GM12878 (cell line): ENCODE measurements around the gene KCNJ14. TPM values are rescaled to one million over a fixed set of nuclear protein-coding genes. Genes with fewer than 3 reads are reported as not detected.

Source experiments
- ATAC-seq: fragments of 200-7000 bp; cut with Tn5 transposase; 3 replicates; pipeline ENCODE4 v1.9.1; 2020; ENCODE audit warnings: mild to moderate bottlenecking, moderate library complexity
- BruUV-seq: library from RNA; stranded (reverse); fragments of 400-500 nt; replicated peaks from 2 replicates; lab custom pipeline; 2021; lab: Mats Ljungman, UMichigan
- CTCF ChIA-PET: fragments of 300-600 bp; sonication (Branson Sonifier 250); formaldehyde crosslinking; extraction: SDS; loops from one replicate; lab custom pipeline; 2021; ENCODE audit warnings: inconsistent platforms; lab: Yijun Ruan, JAX
- POLR2A ChIA-PET: fragments of 350-600 bp; formaldehyde crosslinking; extraction: SDS; loops from one replicate; lab custom pipeline; 2021; ENCODE audit warnings: inconsistent platforms; lab: Charles Lee
- RAD21 ChIA-PET: fragments of 300-600 bp; sonication (Branson Sonifier 250); formaldehyde crosslinking; loops from one replicate; lab custom pipeline; 2023; ENCODE audit warnings: antibody characterized with exemption; ENCODE audit not compliant: unreplicated experiment; lab: Charles Lee
- SMC1A ChIA-PET: fragments of 300-600 bp; sonication (Branson Sonifier 250); formaldehyde crosslinking; loops from one replicate; lab custom pipeline; 2023; ENCODE audit not compliant: unreplicated experiment, uncharacterized antibody; lab: Charles Lee
- DNase-seq: peaks from one replicate; pipeline ENCODE4 v3.0.0-alpha.2; 2011; ENCODE audit warnings: low read depth, low spot score
- FAIRE-seq: peaks from 3 replicates; lab custom pipeline; 2011; peaks lifted over from hg19 to GRCh38; lab: Jason Lieb, UNC
- H2AFZ ChIP-seq: 2 replicates; pipeline ENCODE4 v1.6.0; 2011; ENCODE audit warnings: low read depth, low read length, control low read depth; ENCODE audit not compliant: control insufficient read depth
- H3K27ac ChIP-seq: 2 replicates; pipeline ENCODE4 v1.5.1; 2011; ENCODE audit warnings: control low read depth; ENCODE audit not compliant: control insufficient read depth, insufficient read depth
- H3K27me3 ChIP-seq, 2 experiments: replicated peaks in 1 of 2; 2 replicates each; pipeline versions ENCODE4 v1.6.0 to v1.6.1; 2011; ENCODE audit warnings: low read length in 1 of 2; ENCODE audit not compliant: control insufficient read depth in 2 of 2, insufficient read depth in 2 of 2
- H3K36me3 ChIP-seq, 2 experiments: 2 replicates each; pipeline ENCODE4 v1.5.1; 2011; ENCODE audit warnings: low read length in 1 of 2; ENCODE audit not compliant: control insufficient read depth in 2 of 2, insufficient read depth in 2 of 2
- H3K4me1 ChIP-seq: 2 replicates; pipeline ENCODE4 v1.6.1; 2011; ENCODE audit warnings: mild to moderate bottlenecking, low read length, moderate library complexity, mixed read lengths; ENCODE audit not compliant: control insufficient read depth, insufficient read depth
- H3K4me2 ChIP-seq: 2 replicates; pipeline ENCODE4 v1.6.0; 2011; ENCODE audit warnings: control low read depth; ENCODE audit not compliant: control insufficient read depth, insufficient read depth
- H3K4me3 ChIP-seq: fragments of 200-600 bp; sonication (generic); 2 replicates; pipeline ENCODE4 v1.5.1; 2016
- H3K79me2 ChIP-seq: 2 replicates; pipeline ENCODE4 v1.6.0; 2011; ENCODE audit warnings: low read length; ENCODE audit not compliant: control insufficient read depth, insufficient read depth
- H3K9ac ChIP-seq: 2 replicates; pipeline ENCODE4 v1.8.0; 2011; ENCODE audit warnings: low read length, control low read depth, mixed read lengths; ENCODE audit not compliant: control insufficient read depth, insufficient read depth
- H3K9me3 ChIP-seq: replicated peaks from 3 replicates; pipeline ENCODE4 v1.5.1; 2011; ENCODE audit warnings: mild to moderate bottlenecking, low read length; ENCODE audit not compliant: control insufficient read depth, insufficient read depth
- H4K20me1 ChIP-seq: 2 replicates; pipeline ENCODE4 v1.6.0; 2011; ENCODE audit not compliant: control insufficient read depth, insufficient read depth
- ATF3 ChIP-seq: IDR thresholded peaks from 2 replicates; pipeline ENCODE4 v1.6.1; 2011; ENCODE audit warnings: low read depth, mild to moderate bottlenecking, low read length, moderate library complexity, borderline replicate concordance; ENCODE audit errors: extremely low read depth
- CBX3 ChIP-seq: fragments of 200-600 bp; sonication (generic); IDR thresholded peaks from 2 replicates; pipeline ENCODE4 v1.6.1; 2016; ENCODE audit warnings: low read depth, borderline replicate concordance
- CEBPZ ChIP-seq: fragments of 150-350 bp; IDR thresholded peaks from 2 replicates; pipeline ENCODE4 v1.6.1; 2016; ENCODE audit warnings: low read depth, low read length
- CUX1 ChIP-seq: IDR thresholded peaks from 2 replicates; pipeline ENCODE4 v1.6.1; 2012; ENCODE audit warnings: improper control_type of control experiment, low read depth, low read length; ENCODE audit not compliant: insufficient replicate concordance
- E4F1 ChIP-seq: fragments of 450-650 bp; IDR thresholded peaks from 2 replicates; pipeline ENCODE4 v1.6.1; 2018; ENCODE audit warnings: borderline replicate concordance, mild to moderate bottlenecking; ENCODE audit not compliant: partially characterized antibody
- NFXL1 ChIP-seq: fragments of 450-650 bp; IDR thresholded peaks from 2 replicates; pipeline ENCODE4 v1.6.1; 2017; ENCODE audit warnings: antibody characterized with exemption, mild to moderate bottlenecking, borderline replicate concordance
- RAD51 ChIP-seq: fragments of 450-650 bp; IDR thresholded peaks from 2 replicates; pipeline ENCODE4 v1.6.1; 2016; ENCODE audit warnings: moderate library complexity, mild to moderate bottlenecking, inconsistent platforms
- WGBS: methylation state at CpG from one replicate; pipeline ENCODE4 v1.1.6; 2016; ENCODE audit warnings: low lambda C conversion rate; ENCODE audit not compliant: insufficient replicate concordance, insufficient coverage; ENCODE audit errors: missing lambda C conversion rate; 5-methylcytosine and 5-hydroxymethylcytosine counted together
- in situ Hi-C: fragments of 300-500 bp; cut with MboI; formaldehyde crosslinking; loops from 9 replicates; pipeline ENCODE4 v1.14.3; 2018; ENCODE audit warnings: mixed read lengths
- intact Hi-C: fragments of 100-400 bp; cut with micrococcal nuclease; formaldehyde crosslinking; loops from one replicate; pipeline ENCODE4 v1.14.2; 2022; ENCODE audit not compliant: unreplicated experiment
- polyA plus RNA-seq, 11 experiments: library from polyadenylated mRNA; depleted of rRNA in 4 of 11; unstranded in 6 of 11; stranded (reverse) in 5 of 11; fragments of >200 nt; fragmentation: Nextera tagmentation in 4 of 11; fragmentation: Illumina TruSeq in 1 of 11; extraction: Ambion mirVana in 4 of 11; extraction: Trizol in 1 of 11; gene quantifications; 1 replicate in 1 of 11; 2 replicates in 10 of 11; pipeline versions ENCODE4 v1.2.1 to v1.2.3, GENCODE V29; 2011 to 2016; ENCODE audit warnings: inconsistent platforms in 2 of 11, missing spikeins in 2 of 11, low read depth in 1 of 11
- total RNA-seq, 4 experiments: library from RNA; depleted of rRNA in 3 of 4; stranded (reverse); fragments of >200 nt in 3 of 4; fragmentation: Illumina TruSeq in 1 of 4; extraction: Trizol in 1 of 4; gene quantifications; 2 replicates each; pipeline versions ENCODE4 v1.2.1 to v1.2.3, GENCODE V29; 2013 to 2021

The KCNJ14 gene
- total and polyA plus RNA-seq, 10 of the 15 experiments (the other 5 are each of a cell fraction or from before 2014, with no cell fraction given) = 0.24 to 1.4 (median 0.42) TPM

GRCh38 chr19:48508729-48509411 lies 53.5 kb downstream of the KCNJ14 start (continued):
- TF ChIP-seq E4F1 (no peak), ATF3 (no peak), NFXL1 (no peak), CBX3 (no peak)

GRCh38 chr19:48509467-48510194 lies 54.3 kb downstream of the KCNJ14 start:
- SMC1A ChIA-PET = interaction anchor here (5.5 kb wide), 1 partner anchor 75 kb away, joined by 68 read pairs; no protein-coding TSS in a partner anchor
- H3K4me2 ChIP-seq = no peak overlapping the region
- TF ChIP-seq CUX1 (no peak), RAD51 (no peak), CEBPZ (no peak)

More at GRCh38 chr19:48509467-48510194, 54.3 kb downstream of the KCNJ14 start:
- Histone ChIP-seq H3K27ac (no peak overlapping the region), H3K27me3 (peaks cover 2 to 4% of the 10 kb centered on the region in 2 experiments; a peak in 3 of 4 replicates), H4K20me1 (no peaks in the 10 kb centered on the region; the same call in 1 of the 2 replicates), H3K9me3 (no peaks in the 10 kb centered on the region), H3K79me2 (no peaks in the 10 kb centered on the region), H3K9ac (no peak overlapping the region), H2AFZ (no peak overlapping the region), H3K4me1 (peaks cover 14% of the 10 kb centered on the region), H3K36me3 (no peaks in the 10 kb centered on the region), H3K4me3 (no peak overlapping the region)
- ATAC-seq (no peak), FAIRE-seq (no peak), DNase-seq (no peak)
- POLR2A ChIA-PET = interaction anchor here (0.6 kb wide), 1 partner anchor 154 kb away, joined by 4 read pairs; no protein-coding TSS in a partner anchor
- intact Hi-C loops = no loop called here
- CTCF ChIA-PET = interaction anchor here (4.1 to 7.1 kb wide), 2 partner anchors 75 to 80 kb away, joined by 24 to 131 read pairs; no protein-coding TSS in a partner anchor
- RAD21 ChIA-PET = no interaction called here
- in situ Hi-C loops = loop anchor here (5.0 kb wide), 1 partner anchor 73 kb away; no protein-coding TSS in a partner anchor
- 23% methylated on average over 9 of the region's 12 CpGs for WGBS
- no TSS peak for BruUV-seq
